Upper lobe of left lung (tissue), 4 donors: Measurements from ENCODE around the gene STEAP4.

Experiments
- CTCF ChIP-seq, 6 experiments: fragments of 450-650 bp in 4 of 6; fragments of 200-600 bp in 2 of 6; sonication (generic) in 2 of 6; IDR thresholded peaks; one replicate each; pipeline ENCODE4 v1.5.1; 2016 to 2019; ENCODE audit warnings: antibody characterized with exemption in 6 of 6
- POLR2A ChIP-seq, 4 donors: fragments of 450-650 bp; IDR thresholded peaks; one replicate each; pipeline ENCODE4 v1.5.1; 2016 to 2017; ENCODE audit warnings: antibody characterized with exemption in 4 of 4, mild to moderate bottlenecking in 2 of 4
- POLR2AphosphoS5 ChIP-seq, 2 donors: sonication (generic); formaldehyde crosslinking; IDR thresholded peaks; one replicate each; pipeline ENCODE4 v1.5.1; 2017; ENCODE audit warnings: antibody characterized with exemption in 2 of 2

- TF ChIP-seq POLR2A (IDR thresholded peaks at IDR 0.05) (no peak), CTCF (IDR thresholded peaks at IDR 0.05) (no peak), POLR2AphosphoS5 (IDR thresholded peaks at IDR 0.05) (no peak)
Observed at GRCh38 chr7:88339195-88339922, 32.7 kb upstream of the STEAP4 start.
